ENCODE results near the gene XG. TPM values are rescaled to one million over a fixed set of nuclear protein-coding genes. Genes with fewer than 3 reads are reported as not detected.

Gene XG
- polyA plus RNA-seq, 1 donor = 0.06 TPM

DNA sequence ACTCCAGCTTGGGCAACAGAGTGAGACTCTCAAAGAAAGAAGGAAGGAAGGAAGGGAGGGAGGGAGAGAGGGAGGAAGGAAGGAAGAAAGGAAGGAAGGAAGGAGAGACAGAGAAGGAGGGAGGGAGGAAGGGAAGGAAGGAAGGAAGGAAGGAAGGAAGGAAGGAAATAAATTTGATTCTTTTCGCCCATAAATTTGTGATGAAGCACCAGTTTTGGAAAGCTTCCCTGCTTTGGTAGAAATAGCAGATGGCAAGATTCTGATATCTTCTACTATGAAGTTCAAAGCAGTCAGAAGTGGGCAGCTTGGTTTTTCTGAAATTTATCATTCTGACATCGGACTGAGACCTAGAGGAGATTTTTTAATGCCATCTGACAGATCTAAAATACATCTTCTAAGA is 65.2 kb downstream of the XG start:
- Histone ChIP-seq H3K4me1 (ENCODE audit: control insufficient read depth, insufficient read depth, low read length) (no peaks in the 10 kb centered on the region), H3K9me3 (ENCODE audit: control insufficient read depth, low read depth, low read length) (no peaks in the 10 kb centered on the region), H3K36me3 (ENCODE audit: control insufficient read depth, insufficient read depth, low read length) (no peaks in the 10 kb centered on the region), H3K27ac (ENCODE audit: low read length) (no peak overlapping the region), H3K27me3 (ENCODE audit: control insufficient read depth, insufficient read depth, low read length) (no peaks in the 10 kb centered on the region), H3K4me3 (ENCODE audit: low read length) (no peak overlapping the region)
- no peak for DNase-seq
- no CpG with 5 or more reads among the region's 2 CpGs for WGBS (ENCODE audit: insufficient coverage, low lambda C conversion rate)

DNA sequence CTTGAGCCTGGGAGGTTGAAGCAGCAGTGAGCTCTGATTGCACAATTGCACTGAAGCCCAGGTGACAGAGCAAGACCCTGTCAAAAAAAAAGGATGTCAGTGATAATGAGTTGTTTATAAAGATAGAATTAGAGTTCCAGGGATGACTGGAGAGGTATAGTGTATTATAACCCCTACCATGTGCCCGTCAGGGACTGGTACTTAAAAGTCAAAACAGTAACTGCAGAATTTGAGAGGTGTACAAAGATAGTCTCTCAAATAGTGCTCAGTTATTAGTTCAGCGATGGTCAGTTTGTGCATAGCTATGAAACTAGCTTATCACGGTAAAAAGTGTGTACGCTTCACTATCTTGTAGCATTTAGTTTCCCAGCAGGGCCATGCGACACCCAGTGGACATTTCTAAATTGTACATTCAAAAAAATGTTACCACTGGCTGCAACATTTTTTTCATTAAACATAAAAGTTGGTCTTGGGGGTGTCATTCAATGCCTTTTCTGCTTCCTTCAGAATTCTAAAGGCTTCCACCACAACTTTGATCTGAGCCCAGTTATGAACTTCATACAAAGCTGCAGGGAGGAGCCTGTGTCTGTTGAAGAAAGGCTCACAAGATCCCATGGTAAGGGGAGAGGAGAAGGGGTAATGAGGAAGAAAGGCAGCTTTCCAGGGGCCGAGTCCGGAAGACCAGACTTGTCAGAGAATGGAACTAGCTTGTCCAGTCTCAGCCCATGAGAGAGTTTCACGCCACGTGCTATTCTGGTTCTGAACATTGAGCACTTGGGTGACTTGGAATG is 67.7 kb downstream of the XG start:
- H3K36me3 ChIP-seq (ENCODE audit: control insufficient read depth, insufficient read depth, low read length) = no peaks in the 10 kb centered on the region
- no CpG with 5 or more reads among the region's 9 CpGs for WGBS (ENCODE audit: insufficient coverage, low lambda C conversion rate)
- no peaks in the 10 kb centered on the region for H3K4me1 ChIP-seq (ENCODE audit: control insufficient read depth, insufficient read depth, low read length)
- DNase-seq = peak in 1 of 2 donors; percentile 13
- H3K9me3 ChIP-seq (ENCODE audit: control insufficient read depth, low read depth, low read length) = no peaks in the 10 kb centered on the region
- H3K27me3 ChIP-seq (ENCODE audit: control insufficient read depth, insufficient read depth, low read length) = no peaks in the 10 kb centered on the region
- H3K27ac ChIP-seq (ENCODE audit: low read length) = no peak overlapping the region
- H3K4me3 ChIP-seq (ENCODE audit: low read length) = no peak overlapping the region

DNA sequence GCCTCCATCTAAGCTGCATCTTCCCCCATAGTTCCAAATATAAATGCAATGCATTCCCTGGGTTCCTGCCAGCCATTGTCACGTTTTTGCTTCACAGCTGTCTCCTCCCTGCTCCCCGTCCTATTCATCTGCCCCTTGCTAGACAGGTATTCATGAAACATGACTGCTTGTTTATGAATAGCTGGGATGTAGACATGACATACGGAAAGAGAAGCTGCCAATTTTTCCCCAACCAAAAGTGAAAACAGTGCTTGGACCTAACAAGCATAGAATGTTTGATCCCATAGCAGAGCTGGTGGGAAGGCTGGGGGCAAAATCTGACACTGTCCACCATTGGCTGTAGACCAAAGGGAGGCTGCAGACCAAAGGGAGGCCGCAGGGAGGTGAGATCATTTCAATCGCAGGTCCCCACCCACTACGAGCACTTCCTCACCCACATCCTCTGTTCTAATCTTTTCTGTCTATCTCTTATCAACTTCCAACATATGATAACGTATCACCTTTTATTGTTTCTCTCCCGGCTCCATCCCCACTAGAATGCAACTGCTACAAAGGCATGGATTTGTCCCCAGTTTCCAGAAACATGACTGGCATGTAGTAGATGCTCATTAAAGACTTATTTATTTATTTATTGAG is 68.4 kb downstream of the XG start:
- DNase-seq = no peak
- WGBS (ENCODE audit: insufficient coverage, low lambda C conversion rate) = no CpG with 5 or more reads among the region's 8 CpGs
- Histone ChIP-seq H3K36me3 (ENCODE audit: control insufficient read depth, insufficient read depth, low read length) (no peaks in the 10 kb centered on the region), H3K27me3 (ENCODE audit: control insufficient read depth, insufficient read depth, low read length) (no peaks in the 10 kb centered on the region), H3K27ac (ENCODE audit: low read length) (no peak overlapping the region), H3K9me3 (ENCODE audit: control insufficient read depth, low read depth, low read length) (no peaks in the 10 kb centered on the region), H3K4me3 (ENCODE audit: low read length) (no peak overlapping the region), H3K4me1 (ENCODE audit: control insufficient read depth, insufficient read depth, low read length) (no peaks in the 10 kb centered on the region)

DNA sequence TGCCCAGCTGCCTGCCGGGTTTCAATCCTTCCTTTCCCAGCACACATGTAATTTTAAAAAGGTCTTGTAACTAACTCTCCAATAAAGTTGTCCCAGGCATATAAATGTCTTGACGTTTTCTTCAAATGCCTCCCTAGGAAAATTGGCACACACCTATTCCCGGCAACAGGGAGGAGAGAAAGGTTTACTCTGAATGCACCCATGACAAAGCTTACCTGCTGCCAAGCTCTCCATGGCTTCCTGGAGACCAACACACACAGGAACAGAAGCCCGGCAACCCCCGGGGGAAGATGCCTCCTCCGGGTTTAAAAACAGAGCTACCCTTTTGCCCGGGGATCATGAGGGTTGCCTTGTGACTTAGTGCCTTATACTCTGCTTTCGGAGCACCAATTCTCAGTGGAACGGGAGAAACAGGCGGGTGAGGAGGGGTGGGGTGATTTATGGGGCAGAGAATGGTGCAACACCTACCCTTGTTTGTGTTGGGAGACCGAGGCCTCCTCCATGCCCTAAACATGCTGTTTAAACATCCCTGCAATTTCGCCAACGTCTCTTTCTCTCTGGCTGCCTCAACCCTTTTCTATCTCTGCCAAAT is 72.1 kb downstream of the XG start:
- no peaks in the 10 kb centered on the region for H3K27me3 ChIP-seq (ENCODE audit: control insufficient read depth, insufficient read depth, low read length)
- no peaks in the 10 kb centered on the region for H3K36me3 ChIP-seq (ENCODE audit: control insufficient read depth, insufficient read depth, low read length)
- no peak overlapping the region for H3K27ac ChIP-seq (ENCODE audit: low read length)
- no peaks in the 10 kb centered on the region for H3K4me1 ChIP-seq (ENCODE audit: control insufficient read depth, insufficient read depth, low read length)
- no peaks in the 10 kb centered on the region for H3K9me3 ChIP-seq (ENCODE audit: control insufficient read depth, low read depth, low read length)
- H3K4me3 ChIP-seq (ENCODE audit: low read length) = no peak overlapping the region
- no CpG with 5 or more reads among the region's 13 CpGs for WGBS (ENCODE audit: insufficient coverage, low lambda C conversion rate)
- DNase-seq = no peak

DNA sequence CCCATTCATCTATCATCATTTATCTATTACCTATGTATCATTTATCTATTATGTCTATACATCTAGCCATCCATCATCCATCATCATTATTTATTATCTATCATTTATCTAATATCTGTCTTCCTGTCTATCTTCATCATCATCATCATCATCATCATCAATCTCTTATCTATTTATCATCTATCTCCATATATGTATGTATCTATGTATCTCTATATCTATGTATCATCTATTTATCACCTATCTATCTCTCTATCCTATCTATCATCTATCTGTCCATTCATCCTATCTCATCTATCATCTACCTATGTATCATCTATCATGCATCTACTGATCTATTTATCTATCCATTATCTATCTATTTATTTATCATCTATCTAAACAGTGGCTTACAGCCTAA is 73.0 kb downstream of the XG start:
- no peaks in the 10 kb centered on the region for H3K9me3 ChIP-seq (ENCODE audit: control insufficient read depth, low read depth, low read length)
- no peak for DNase-seq
- no peaks in the 10 kb centered on the region for H3K4me1 ChIP-seq (ENCODE audit: control insufficient read depth, insufficient read depth, low read length)

DNA sequence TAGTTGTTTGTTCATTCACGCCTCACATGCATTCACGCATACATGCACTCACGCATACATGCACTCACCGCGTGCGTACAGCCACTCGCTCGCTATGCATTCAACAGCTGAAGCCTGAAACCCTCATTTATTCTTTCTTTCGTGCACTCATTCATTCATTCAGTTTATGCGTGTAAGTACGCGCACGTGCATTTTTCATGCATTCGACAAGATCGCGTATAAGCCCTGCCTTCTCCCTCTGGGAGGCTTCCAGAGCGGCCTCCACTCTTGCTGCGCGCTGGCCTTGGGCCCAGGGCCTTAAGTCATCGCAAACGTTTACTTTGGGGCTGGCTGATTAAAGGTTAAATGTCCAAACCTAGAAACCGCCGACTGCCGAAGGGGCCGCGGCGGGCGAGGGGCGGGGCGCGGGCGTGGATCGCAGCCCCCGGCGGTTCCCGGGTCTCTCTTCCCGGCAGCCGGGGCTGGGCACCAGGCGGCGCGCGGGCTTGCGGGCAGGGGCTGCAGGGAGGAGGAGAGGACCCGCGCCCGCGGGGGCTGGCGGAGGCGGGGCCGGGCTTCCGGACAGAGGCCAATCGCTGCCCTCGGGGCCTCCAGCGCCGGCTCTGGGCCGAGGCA is 76.6 kb downstream of the XG start, which contains the start of gene GYG2:
Gene GYG2 (plus strand): TSS at position 587 of the 615 bp plus-strand sequence. CDS start 1,259 bp downstream, outside the sequence.
- H3K4me3 ChIP-seq (ENCODE audit: low read length) = peak within 1 kb of the TSS; percentile 40
- no peaks in the 10 kb centered on the region for H3K9me3 ChIP-seq (ENCODE audit: control insufficient read depth, low read depth, low read length)
- H3K4me1 ChIP-seq (ENCODE audit: control insufficient read depth, insufficient read depth, low read length) = no peaks in the 10 kb centered on the region
- H3K36me3 ChIP-seq (ENCODE audit: control insufficient read depth, insufficient read depth, low read length) = no peaks in the 10 kb centered on the region
- peak in 1 of 2 donors; percentile 37 for DNase-seq
- H3K27me3 ChIP-seq (ENCODE audit: control insufficient read depth, insufficient read depth, low read length) = no peaks in the 10 kb centered on the region
- no peak within 1 kb of the TSS for H3K27ac ChIP-seq (ENCODE audit: low read length)
- no CpG with 5 or more reads among the region's 56 CpGs for WGBS (ENCODE audit: insufficient coverage, low lambda C conversion rate)

More for the DNA sequence above, 73.0 kb downstream of the XG start:
- H3K27ac ChIP-seq (ENCODE audit: low read length) = no peak overlapping the region
- no peaks in the 10 kb centered on the region for H3K27me3 ChIP-seq (ENCODE audit: control insufficient read depth, insufficient read depth, low read length)
- H3K4me3 ChIP-seq (ENCODE audit: low read length) = no peak overlapping the region
- H3K36me3 ChIP-seq (ENCODE audit: control insufficient read depth, insufficient read depth, low read length) = no peaks in the 10 kb centered on the region

DNA sequence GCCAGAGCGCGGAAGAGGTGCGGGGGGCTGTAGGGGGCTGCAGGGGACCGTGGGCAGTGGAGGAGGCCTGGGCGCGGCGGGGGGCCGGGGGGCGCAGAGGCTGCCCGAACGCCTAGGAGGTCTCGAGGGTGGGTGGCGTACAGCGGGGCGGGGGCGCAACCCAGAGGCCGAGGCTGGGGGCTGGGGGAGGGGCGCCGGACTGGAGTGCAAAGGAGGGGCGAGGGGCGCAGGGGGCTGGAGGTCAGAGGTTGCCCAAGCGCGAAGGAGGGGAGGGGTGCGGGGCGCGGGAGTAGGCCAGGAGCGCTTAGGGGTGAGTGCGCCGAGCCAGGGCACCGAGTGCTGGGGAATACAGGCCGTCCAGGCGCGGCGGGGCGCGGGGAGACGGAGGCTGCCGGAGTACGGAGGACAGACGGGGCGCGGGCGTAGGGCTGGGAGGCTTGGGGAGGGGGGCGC is 77.1 kb downstream of the XG start:
- H3K4me3 ChIP-seq (ENCODE audit: low read length) = peak overlapping the region; percentile 40
- H3K9me3 ChIP-seq (ENCODE audit: control insufficient read depth, low read depth, low read length) = no peaks in the 10 kb centered on the region
- no peaks in the 10 kb centered on the region for H3K4me1 ChIP-seq (ENCODE audit: control insufficient read depth, insufficient read depth, low read length)
- H3K27ac ChIP-seq (ENCODE audit: low read length) = no peak overlapping the region
- no peaks in the 10 kb centered on the region for H3K36me3 ChIP-seq (ENCODE audit: control insufficient read depth, insufficient read depth, low read length)
- WGBS (ENCODE audit: insufficient coverage, low lambda C conversion rate) = no CpG with 5 or more reads among the region's 44 CpGs
- DNase-seq = peak in 1 of 2 donors; percentile 4
- no peaks in the 10 kb centered on the region for H3K27me3 ChIP-seq (ENCODE audit: control insufficient read depth, insufficient read depth, low read length)

DNA sequence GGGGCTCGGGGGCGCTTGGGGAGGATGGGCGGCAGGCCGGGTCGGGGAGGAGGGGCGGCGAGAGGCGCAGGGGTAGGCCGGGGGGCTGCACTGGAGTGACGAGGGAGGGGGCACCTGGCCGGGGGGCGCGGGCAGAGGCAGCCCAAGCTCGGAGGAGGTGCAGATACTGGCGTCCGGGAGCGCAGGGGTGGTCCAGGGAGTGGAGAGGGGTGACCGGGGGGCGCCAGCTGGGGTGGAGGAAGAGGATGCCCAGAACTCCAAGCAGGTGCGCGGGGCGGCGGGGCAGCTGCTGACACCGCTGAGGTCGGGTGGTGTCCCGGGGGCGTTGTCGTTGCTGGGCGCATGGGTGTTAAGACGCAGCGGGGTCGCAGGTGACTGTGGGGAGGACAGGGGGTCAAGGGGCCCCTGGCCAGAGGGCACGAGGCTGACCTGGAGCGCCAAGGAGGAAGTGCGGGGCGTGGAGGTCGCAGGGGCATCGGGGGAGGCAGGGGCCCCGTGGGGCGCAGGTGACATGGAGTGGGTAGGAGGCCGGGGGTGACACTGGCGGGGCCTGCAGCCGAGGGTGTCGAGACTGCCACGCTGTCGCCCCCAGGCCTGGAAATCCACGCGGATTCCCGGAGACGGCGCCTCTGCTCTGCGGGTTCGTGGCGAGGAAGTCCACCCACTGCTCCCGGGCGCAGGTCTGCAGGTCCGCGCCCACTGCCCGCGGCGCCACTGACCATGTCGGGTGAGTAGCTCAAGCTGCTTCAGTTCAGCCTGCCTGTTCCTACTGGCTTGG is 77.8 kb downstream of the XG start:
- no peak overlapping the region for H3K27ac ChIP-seq (ENCODE audit: low read length)

DNA sequence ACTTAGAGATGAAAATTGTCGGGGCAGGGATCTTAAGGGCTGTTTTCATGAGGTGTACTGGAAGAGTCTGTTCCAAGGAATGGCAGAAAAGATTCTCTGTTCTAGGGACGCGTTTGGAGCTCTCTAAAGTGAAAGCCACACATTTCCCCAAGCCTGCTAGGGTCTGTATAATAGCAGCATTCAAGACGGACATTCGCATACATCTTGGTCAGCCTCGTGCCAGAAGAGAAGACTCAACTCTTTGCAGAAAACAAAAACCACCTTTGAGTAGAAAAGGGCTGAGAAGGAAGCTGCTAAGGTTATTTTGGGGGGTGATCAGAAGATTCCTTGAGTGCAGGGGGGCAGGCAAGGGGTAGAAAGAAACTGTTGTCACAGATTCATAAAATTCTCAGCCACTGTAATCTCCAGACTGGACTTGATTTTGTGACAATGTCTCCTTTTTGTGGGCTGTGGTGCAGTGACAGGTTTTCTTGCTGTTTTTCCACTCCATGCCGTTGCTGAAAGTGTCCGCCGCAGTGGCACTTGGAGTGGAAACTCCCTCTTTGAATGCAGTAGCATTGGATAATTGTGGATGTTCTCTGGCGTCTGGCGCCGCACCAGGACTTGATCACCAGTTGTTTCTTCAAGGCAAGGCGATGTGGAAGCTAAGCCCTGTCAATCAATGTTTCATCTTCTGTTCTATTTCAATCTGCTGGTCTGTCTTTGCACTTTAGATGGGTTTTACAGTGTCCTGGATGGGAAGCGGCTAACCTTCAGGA is 79.8 kb downstream of the XG start:
- no peak overlapping the region for H3K4me3 ChIP-seq (ENCODE audit: low read length)
- WGBS (ENCODE audit: insufficient coverage, low lambda C conversion rate) = no CpG with 5 or more reads among the region's 14 CpGs

More for the DNA sequence above, 77.8 kb downstream of the XG start:
- H3K36me3 ChIP-seq (ENCODE audit: control insufficient read depth, insufficient read depth, low read length) = no peaks in the 10 kb centered on the region
- H3K27me3 ChIP-seq (ENCODE audit: control insufficient read depth, insufficient read depth, low read length) = no peaks in the 10 kb centered on the region
- H3K4me3 ChIP-seq (ENCODE audit: low read length) = peak overlapping the region; percentile 40
- no CpG with 5 or more reads among the region's 62 CpGs for WGBS (ENCODE audit: insufficient coverage, low lambda C conversion rate)
- DNase-seq = peak in 1 of 2 donors; percentile 3
- H3K4me1 ChIP-seq (ENCODE audit: control insufficient read depth, insufficient read depth, low read length) = no peaks in the 10 kb centered on the region
- H3K9me3 ChIP-seq (ENCODE audit: control insufficient read depth, low read depth, low read length) = no peaks in the 10 kb centered on the region

More for the DNA sequence above, 79.8 kb downstream of the XG start:
- Histone ChIP-seq H3K27me3 (ENCODE audit: control insufficient read depth, insufficient read depth, low read length) (no peaks in the 10 kb centered on the region), H3K27ac (ENCODE audit: low read length) (no peak overlapping the region), H3K4me1 (ENCODE audit: control insufficient read depth, insufficient read depth, low read length) (no peaks in the 10 kb centered on the region), H3K9me3 (ENCODE audit: control insufficient read depth, low read depth, low read length) (no peaks in the 10 kb centered on the region), H3K36me3 (ENCODE audit: control insufficient read depth, insufficient read depth, low read length) (no peaks in the 10 kb centered on the region)
- DNase-seq = no peak

Data from large intestine (tissue), 3 donors.